GM12878 (cell line): Measurements from ENCODE around the gene SELENOM. TPM values are rescaled to one million over a fixed set of nuclear protein-coding genes. Genes with fewer than 3 reads are reported as not detected.

Experiments used
- CEBPZ ChIP-seq: fragments of 150-350 bp; IDR thresholded peaks from 2 replicates; pipeline ENCODE4 v1.6.1; 2016; ENCODE audit warnings: low read depth, low read length
- IKZF2 ChIP-seq, 2 experiments: fragments of 450-650 bp; IDR thresholded peaks; 2 replicates each; pipeline ENCODE4 v1.6.1; 2017; ENCODE audit warnings: mild to moderate bottlenecking in 2 of 2, moderate library complexity in 2 of 2
- KLF5 ChIP-seq: fragments of 450-650 bp; IDR thresholded peaks from 2 replicates; pipeline ENCODE4 v1.6.1; 2014; ENCODE audit warnings: mild to moderate bottlenecking; ENCODE audit not compliant: partially characterized antibody
- MEF2A ChIP-seq: IDR thresholded peaks from 2 replicates; pipeline ENCODE4 v1.6.1; 2011; ENCODE audit warnings: low read depth, mild to moderate bottlenecking, low read length, moderate library complexity; ENCODE audit not compliant: insufficient read depth
- MYB ChIP-seq: fragments of 150-350 bp; IDR thresholded peaks from 2 replicates; pipeline ENCODE4 v1.6.1; 2014; ENCODE audit warnings: mild to moderate bottlenecking, low read depth, low read length, borderline replicate concordance
- NFXL1 ChIP-seq: fragments of 450-650 bp; IDR thresholded peaks from 2 replicates; pipeline ENCODE4 v1.6.1; 2017; ENCODE audit warnings: antibody characterized with exemption, mild to moderate bottlenecking, borderline replicate concordance
- ZBED1 ChIP-seq: IDR thresholded peaks from 2 replicates; pipeline ENCODE4 v1.6.1; 2016; ENCODE audit warnings: borderline replicate concordance
- ZBTB40 ChIP-seq: fragments of 450-650 bp; IDR thresholded peaks from 2 replicates; pipeline ENCODE4 v1.6.1; 2016; ENCODE audit warnings: mild to moderate bottlenecking, moderate library complexity, borderline replicate concordance
- polyA plus RNA-seq, 11 experiments: library from polyadenylated mRNA; depleted of rRNA in 4 of 11; unstranded in 6 of 11; stranded (reverse) in 5 of 11; fragments of >200 nt; fragmentation: Nextera tagmentation in 4 of 11; fragmentation: Illumina TruSeq in 1 of 11; extraction: Ambion mirVana in 4 of 11; extraction: Trizol in 1 of 11; gene quantifications; 1 replicate in 1 of 11; 2 replicates in 10 of 11; pipeline versions ENCODE4 v1.2.1 to v1.2.3, GENCODE V29; 2011 to 2016; ENCODE audit warnings: inconsistent platforms in 2 of 11, missing spikeins in 2 of 11, low read depth in 1 of 11
- total RNA-seq, 4 experiments: library from RNA; depleted of rRNA in 3 of 4; stranded (reverse); fragments of >200 nt in 3 of 4; fragmentation: Illumina TruSeq in 1 of 4; extraction: Trizol in 1 of 4; gene quantifications; 2 replicates each; pipeline versions ENCODE4 v1.2.1 to v1.2.3, GENCODE V29; 2013 to 2021

Gene SELENOM
- total and polyA plus RNA-seq, 10 of the 15 experiments (the other 5 are each of a cell fraction or from before 2014, with no cell fraction given) = 0.80 to 8.3 (median 2.0) TPM

GRCh38 chr22:31107178-31107893 lies at the start of gene SELENOM (continued):
- peak; percentile 45 to 63 for TF ChIP-seq IKZF2 (IDR thresholded peaks at IDR 0.05)
- TF ChIP-seq KLF5 = no peak
- no peak for TF ChIP-seq CEBPZ
- TF ChIP-seq MYB = no peak
- TF ChIP-seq ZBED1 = no peak
- TF ChIP-seq MEF2A = no peak
- TF ChIP-seq ZBTB40 = no peak
- no peak for TF ChIP-seq NFXL1
